ENCODE results near the gene ERAP2.

ERAP2 gene

DNA sequence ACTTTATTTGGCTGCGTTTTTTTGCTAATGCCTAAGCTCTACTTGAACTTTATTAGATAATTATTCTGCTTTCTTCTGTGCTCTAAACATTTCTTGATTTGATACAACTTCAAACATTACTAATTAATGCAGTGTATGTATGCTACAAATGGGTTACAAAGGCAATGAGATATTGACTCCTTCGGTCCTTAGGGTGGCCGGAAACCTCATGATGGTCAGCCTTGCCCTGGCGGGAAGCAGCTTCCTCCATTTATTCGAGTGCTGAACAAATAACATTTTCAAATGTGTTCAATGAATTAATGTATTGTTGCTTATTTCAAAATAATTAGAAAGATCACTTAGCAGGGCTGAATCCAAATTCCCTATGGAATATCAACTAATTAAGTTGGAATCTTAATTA, 55.7 kb downstream of the ERAP2 start:
- no peak for DNase-seq
- TF ChIP-seq, protein P1, sequence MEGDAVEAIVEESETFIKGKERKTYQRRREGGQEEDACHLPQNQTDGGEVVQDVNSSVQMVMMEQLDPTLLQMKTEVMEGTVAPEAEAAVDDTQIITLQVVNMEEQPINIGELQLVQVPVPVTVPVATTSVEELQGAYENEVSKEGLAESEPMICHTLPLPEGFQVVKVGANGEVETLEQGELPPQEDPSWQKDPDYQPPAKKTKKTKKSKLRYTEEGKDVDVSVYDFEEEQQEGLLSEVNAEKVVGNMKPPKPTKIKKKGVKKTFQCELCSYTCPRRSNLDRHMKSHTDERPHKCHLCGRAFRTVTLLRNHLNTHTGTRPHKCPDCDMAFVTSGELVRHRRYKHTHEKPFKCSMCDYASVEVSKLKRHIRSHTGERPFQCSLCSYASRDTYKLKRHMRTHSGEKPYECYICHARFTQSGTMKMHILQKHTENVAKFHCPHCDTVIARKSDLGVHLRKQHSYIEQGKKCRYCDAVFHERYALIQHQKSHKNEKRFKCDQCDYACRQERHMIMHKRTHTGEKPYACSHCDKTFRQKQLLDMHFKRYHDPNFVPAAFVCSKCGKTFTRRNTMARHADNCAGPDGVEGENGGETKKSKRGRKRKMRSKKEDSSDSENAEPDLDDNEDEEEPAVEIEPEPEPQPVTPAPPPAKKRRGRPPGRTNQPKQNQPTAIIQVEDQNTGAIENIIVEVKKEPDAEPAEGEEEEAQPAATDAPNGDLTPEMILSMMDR (IDR thresholded peaks at IDR 0.05; ENCODE audit: low read depth, low read length): no peak
- Histone ChIP-seq H3K9me3 (no peaks in the 10 kb centered on the region), H3K27me3 (no peaks in the 10 kb centered on the region), H3K4me3 (ENCODE audit: low read depth, low read length) (no peak overlapping the region), H3K4me1 (peaks cover 7% of the 10 kb centered on the region; the same call in 1 of the 2 replicates), H3K36me3 (no peaks in the 10 kb centered on the region)

DNA sequence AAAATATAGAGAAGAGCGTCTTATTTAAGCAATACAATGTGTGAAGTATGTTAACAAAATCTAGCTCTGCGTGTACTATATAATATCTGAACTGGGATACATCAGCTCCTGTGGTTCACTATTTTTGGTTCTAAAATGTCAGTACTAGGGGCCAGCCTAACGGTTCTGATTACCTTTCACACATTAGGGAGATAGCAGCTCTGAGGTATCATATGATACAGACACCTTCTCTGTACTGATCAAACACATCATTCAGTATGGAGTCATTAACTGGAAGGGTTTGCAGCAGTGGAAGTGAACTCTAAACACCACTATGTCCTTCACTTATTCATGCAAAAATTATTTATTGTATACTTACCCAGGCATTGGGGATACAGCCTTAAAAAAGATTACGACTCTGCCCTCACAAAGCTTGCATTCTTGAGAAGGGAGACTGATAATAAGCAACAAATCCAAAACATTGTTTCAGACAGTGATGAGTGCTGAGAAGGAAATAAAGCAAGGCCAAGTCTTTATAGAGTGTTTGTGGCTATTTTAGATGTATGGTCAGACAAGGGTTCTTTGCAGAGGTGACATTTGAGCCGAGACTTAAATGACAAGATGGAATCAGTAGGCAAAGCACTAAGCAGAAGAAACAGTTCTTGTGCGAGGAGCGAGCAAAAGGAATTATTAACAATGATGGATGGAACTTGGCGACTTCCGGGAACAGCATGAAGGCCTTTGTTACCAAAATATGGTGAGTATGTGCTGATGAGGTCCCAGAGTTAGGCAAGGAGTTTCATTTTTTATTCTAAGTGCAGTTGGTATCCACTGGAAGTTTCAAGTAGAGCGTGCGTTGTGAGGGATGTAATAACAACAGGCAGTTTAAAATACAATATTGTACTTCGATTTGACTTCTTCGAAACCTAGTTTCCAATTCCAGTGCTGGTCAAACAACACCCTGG, 57.7 kb downstream of the ERAP2 start:
- Histone ChIP-seq H3K4me1 (peaks cover 10% of the 10 kb centered on the region; the same call in 1 of the 2 replicates), H3K36me3 (no peaks in the 10 kb centered on the region), H3K27me3 (no peaks in the 10 kb centered on the region), H3K4me3 (ENCODE audit: low read depth, low read length) (peak overlapping the region; percentile 83), H3K9me3 (no peaks in the 10 kb centered on the region)
- no peak for DNase-seq
- TF ChIP-seq, protein P1 (IDR thresholded peaks at IDR 0.05; ENCODE audit: low read depth, low read length): no peak

DNA sequence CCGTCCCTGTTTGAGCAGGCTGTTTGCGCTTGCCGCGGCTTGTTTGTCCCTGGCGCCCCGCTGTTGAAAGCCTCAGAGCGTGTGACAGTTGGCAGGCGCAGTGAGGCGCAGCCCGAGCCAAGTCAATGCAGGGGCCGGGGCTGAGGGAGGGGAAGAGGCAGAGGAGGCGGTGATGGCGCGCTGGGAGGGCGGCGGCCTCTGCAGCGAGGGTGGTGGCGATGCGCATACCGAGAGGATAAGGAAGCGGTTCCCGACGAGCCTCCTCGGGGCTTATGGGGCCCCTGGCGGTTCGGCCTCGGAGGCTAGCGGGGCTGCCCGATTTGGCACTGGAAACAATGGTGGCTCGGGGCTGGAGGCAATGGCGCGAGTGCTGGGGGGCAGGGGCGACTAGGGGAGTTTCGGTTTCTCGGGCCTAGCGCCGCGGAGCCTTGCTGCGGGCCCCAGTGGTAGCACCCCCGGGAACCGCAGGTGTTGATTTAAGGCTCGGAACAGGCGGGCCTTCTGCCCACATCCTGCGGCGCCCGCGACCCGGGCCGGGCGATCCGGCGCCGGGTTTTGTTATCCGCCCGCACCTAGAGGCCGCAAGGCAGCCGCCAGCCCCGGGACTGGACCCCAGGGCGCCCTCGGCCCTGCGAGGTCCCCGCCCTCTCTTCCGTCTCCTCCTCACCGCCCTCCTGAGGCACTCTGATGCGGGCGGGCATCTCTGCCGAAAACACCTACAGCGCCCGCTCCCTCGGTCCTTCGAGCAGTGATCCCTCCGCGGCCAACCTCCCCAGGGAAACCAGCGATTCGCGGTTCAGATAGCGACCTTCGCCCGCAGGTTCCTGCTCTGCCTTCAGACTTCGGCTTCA, 58.6 kb downstream of the ERAP2 start:
- Histone ChIP-seq H3K9me3 (no peaks in the 10 kb centered on the region), H3K4me3 (ENCODE audit: low read depth, low read length) (peak overlapping the region; percentile 83), H3K4me1 (peaks cover 9% of the 10 kb centered on the region; the same call in 1 of the 2 replicates), H3K36me3 (no peaks in the 10 kb centered on the region), H3K27me3 (no peaks in the 10 kb centered on the region)
- TF ChIP-seq, protein P1 (IDR thresholded peaks at IDR 0.05; ENCODE audit: low read depth, low read length): no peak
- peak; percentile 95 for DNase-seq

DNA sequence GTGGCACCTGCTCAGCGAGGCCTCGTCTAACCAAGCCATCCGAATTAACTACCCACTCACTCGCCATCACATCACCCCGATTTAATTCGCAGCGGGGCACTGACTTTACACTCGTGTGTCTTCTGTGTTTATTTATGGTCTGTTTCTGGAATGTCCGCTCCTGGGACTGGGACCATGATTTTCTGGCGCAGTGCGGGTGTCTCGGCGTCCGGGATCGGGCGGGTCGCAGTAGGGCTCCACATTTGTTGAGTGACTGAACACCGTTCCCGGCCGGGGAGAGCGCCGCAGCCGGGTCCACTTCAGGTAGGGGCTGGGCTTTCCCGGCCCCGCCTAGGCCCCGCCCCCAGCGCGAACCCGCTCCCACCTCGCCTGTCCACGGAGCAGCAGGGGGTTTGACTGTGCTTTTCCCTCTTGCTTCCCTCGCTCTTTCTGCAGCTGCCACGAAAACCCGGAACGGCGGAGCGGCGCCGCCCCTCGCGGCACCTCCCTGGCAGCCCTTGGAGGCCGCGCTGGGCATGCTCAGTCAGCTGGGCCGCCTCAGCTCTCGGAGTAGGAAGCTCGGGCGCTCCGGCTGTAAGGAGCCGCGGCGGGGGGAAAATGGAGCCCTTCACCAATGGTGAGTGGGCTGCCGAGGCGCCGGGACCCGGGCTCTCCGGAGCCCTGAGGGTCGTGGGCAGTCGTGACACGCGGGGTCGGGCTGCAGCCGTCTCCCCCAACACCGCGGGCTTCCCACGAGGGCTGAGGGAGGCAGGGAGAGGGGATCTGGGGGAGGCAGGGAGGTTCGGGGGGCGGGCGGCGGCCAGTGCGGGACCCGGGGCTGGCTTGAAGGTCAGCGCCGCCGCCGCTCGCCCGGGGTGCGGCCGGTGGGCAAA, 59.5 kb downstream of the ERAP2 start, which contains the start of gene LNPEP:
LNPEP (plus strand) TSS at position 522 of the 872 bp plus-strand sequence; CDS start at position 598, 76 bp downstream.
- H3K36me3 ChIP-seq: no peaks in the 10 kb centered on the region
- peaks cover 3% of the 10 kb centered on the region; the same call in 1 of the 2 replicates for H3K4me1 ChIP-seq
- peak; percentile 98 for DNase-seq
- no peaks in the 10 kb centered on the region for H3K27me3 ChIP-seq
- no peaks in the 10 kb centered on the region for H3K9me3 ChIP-seq
- TF ChIP-seq, protein P1 (IDR thresholded peaks at IDR 0.05; ENCODE audit: low read depth, low read length): no peak
- peak within 1 kb of the TSS; percentile 83 for H3K4me3 ChIP-seq (ENCODE audit: low read depth, low read length)

DNA sequence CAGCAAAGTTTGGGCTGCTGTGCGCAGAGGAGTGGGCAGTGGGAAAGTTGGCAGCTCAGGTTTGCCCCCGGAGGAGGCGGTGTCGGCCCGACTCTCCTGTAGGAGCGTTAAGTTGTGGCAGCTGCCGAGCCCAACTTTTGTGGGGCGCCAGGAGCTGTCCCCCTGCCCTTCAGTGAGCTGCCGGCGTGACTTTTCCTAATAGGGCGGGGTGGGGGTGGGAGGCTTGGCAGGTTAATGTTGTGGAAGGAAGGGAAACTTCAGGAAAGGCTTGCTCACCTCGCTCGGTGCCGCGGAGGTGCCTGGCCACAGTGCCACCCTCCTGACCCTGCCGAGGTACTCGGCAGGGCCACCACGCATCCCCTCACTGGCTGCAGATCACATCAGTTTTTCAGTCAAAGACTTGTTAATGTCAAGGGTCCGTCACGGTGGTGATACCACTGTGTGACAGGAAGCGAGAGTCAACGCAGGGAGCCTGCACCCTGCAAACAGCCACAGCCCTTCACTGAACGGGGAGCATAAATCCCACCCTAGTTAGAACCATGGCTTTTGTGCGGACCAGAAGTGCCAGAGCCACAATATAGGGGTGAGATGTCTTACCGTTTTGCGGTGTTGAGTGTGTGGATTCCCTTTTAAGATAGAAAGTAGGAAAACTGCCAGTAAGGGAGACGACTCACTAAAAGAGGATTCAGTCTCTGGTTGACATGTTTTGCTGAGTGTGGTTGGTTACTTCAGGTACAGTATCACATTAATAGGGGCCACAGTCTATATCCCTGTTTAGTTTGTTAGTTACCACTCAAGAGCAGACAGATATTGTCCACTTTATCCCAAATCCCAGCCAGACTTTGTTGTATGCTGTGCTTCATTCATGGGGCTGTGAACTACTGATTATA, 60.4 kb downstream of the ERAP2 start:
- H3K4me1 ChIP-seq: peaks cover 3% of the 10 kb centered on the region; the same call in 1 of the 2 replicates
- DNase-seq: peak; percentile 50
- TF ChIP-seq, protein P1 (IDR thresholded peaks at IDR 0.05; ENCODE audit: low read depth, low read length): no peak
- H3K27me3 ChIP-seq: no peaks in the 10 kb centered on the region
- no peaks in the 10 kb centered on the region; the same call in 1 of the 2 replicates for H3K9me3 ChIP-seq
- peak overlapping the region; percentile 83 for H3K4me3 ChIP-seq (ENCODE audit: low read depth, low read length)
- H3K36me3 ChIP-seq: no peaks in the 10 kb centered on the region
